NCI-H1105 (cell line): ENCODE results near the gene SNW1.
A peak's percentile ranks its signal among the peaks of the same experiment; 100 is the strongest.
"Not testable (repeated sequence)": the region's sequence is repeated elsewhere in the genome, so short reads cannot be mapped to it uniquely, and the experiment has no call there.

Experiments
- DNase-seq: peaks from one replicate; lab custom pipeline; 2025; lab: John Stamatoyannopoulos, UW

SNW1 gene

DNA sequence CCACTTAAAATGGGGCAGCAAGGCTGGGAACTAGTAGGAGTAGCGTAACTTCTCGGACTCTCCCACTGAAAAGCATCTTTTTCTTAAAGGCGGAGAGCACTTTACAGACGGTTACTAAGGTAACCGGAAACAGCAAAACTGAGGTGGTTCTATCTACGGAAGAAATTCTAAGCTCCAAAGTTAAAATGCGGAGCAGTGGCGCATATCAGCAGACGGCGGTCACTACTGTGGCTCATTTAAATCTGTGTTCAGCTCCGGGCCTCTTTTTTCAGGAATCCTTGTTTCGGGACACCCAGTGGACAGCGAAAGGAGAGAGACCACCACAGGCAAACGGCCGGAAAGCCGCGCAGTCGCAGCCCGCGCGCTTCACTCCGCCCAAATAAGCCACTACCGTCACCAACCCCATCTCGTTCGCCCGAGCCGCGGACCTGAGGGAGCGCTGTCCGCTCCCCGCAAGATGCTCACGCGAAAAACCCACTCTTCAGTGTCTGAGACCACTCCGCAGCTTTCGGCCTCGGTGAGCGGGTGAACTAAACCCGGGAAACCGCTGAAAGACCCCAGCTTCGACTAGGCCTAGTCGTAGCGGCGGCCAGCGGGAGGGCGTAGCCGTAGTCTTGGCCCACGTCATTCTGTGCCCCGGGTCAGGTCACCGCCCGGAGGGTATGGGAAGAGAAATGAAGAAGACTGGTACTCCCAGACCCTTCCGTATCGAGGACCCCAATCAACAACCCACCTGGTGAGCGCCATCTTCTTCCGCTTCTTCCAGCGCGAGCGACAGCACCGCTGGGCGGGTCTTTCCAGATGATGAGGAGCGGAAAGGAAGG, at the start of gene SNW1:
SNW1 (minus strand) TSS at position 776 of the 824 bp plus-strand sequence; CDS start at position 747, 29 bp downstream.
- DNase-seq, result peak; percentile 97

DNA sequence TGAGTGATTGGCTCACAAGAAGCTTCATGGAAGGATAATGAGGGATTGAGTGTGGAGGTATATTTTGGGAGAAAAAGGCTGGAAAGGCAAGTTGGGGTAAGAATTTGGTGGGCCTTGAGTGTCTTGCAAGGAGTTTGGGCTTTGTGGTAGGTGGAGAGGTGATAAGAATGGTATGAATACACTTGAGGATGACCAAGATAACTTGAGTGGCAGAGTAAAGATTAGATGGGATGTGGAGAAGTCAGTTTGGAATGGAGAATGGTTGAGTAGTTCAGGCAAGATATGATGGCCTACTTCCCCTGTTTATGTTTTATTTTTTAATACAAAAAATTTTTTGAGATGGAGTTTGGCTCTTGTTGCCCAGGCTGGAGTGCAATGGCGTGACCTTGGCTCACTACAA, 48.1 kb upstream of the SNW1 start:
- DNase-seq, result no peak

DNA sequence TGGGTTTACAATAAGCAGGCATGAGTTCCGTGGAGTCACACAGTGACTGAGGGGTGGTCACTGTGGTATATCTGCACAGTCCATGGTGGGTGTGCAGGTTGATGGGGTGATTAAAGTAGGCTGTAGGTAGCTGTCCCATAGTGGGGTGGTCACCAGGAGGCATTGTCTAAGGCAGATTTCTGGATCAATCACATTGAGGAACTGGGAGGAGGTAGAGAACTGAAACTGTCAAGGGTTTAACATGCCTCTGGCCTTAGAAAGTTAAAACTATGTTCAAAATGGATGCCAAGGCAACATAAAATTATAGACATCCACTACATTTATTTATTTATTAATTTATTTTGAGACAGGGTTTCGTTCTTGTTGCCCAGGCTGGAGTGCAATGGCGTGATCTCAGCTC, 47.3 kb upstream of the SNW1 start:
- DNase-seq, result no peak

DNA sequence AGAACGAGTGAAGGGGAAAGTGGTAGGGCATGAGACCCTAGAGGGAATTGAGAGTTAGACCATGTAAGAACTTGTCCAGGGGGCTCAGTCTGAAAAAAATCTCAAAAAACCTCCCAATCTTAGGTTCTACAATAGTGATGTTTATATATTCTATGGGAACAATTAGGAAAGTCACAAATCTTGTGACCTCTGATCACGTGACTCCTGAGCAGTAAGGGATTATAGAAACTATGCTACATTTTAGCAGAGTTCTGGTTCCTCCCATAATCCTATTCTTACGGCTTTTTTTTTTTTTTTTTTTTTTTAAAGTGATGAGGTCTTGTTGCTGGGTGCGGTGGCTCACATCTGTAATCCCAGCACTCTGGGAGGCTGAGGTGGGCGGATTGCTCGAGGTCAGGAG, 44.8 kb upstream of the SNW1 start:
- no peak for DNase-seq

DNA sequence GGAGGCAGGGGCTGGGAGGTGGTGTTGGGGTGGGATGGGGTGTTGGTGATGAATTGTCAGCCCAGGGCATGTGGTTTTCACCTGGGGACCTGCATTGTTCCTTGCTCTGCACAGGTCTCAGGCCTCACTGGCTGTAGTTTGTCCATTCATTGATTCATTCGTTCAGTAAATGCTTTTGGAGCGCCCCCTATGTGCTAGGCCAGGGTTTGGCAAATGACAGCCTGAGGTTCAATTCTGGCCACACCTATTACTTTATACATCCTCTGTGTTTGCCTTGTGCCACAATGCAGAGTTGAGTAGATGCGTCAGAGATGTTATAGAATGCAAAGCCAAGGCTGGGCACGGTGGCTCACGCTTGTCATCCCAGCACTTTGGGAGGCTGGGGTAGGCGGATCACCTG, 43.6 kb upstream of the SNW1 start:
- DNase-seq, result no peak

DNA sequence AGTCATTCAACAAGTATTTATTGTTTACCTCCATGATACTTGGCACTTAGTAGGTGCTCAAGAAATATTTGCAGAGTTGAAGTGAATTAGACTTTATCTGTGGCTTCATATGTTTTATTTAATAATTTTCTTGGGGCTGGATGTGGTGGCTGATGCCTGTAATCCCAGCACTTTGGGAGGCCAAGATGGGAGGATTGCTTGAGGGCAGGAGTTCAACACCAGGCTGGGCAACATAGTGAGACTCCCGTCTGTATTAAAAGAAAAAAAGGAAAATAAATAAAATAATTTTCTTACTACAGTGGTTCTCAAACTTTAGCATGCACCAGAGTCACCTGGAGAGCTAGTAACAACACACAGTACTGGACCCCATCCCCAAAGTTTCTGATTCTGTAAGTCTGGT, 39.9 kb upstream of the SNW1 start:
- no peak for DNase-seq

DNA sequence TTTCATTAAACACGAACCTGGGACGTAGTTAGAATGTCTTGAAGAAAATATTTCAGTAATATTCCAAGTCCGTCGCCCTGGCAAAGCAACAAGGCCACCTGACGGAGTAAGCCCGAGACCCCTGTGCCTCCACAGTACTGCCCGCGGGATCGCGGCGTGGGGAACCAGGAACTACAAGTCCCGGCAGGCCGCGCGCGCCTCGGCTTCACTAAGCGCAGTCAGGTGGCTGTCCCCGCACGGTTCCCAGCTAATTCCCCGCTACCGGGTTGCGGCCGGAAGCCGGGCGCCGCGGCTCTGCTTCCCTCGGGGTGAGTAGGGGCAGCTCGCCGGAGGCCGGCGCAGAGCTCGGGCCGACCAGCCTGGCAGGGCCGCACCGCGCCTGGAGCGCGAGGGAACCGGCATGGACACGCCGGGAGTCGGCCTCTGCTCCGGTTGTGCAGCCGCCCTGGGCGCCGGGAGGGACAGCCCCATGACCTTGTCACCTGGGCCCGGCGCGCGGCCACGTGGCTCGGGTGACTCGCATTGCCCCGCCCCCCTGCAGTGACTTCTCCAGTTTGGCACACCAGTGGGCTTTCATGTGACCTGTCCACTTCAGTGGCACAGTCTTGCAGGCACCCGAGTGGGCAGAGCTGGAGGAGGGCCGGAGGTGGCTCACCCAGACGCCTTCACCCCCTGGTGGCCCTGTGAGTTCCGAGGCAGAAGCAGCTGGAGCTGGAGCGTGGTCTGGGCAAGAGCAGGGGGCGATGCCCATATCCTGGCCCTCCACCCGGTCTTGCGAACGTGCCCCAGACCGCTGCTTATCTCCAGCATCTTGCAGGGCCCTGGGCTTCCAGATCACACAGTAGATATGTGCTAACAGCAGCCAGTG, 39.1 kb upstream of the SNW1 start, which contains the start of gene ADCK1:
ADCK1 (plus strand) TSS at position 247 of the 868 bp plus-strand sequence. CDS start 18,870 bp downstream, outside the sequence.
- DNase-seq, result peak; percentile 86

DNA sequence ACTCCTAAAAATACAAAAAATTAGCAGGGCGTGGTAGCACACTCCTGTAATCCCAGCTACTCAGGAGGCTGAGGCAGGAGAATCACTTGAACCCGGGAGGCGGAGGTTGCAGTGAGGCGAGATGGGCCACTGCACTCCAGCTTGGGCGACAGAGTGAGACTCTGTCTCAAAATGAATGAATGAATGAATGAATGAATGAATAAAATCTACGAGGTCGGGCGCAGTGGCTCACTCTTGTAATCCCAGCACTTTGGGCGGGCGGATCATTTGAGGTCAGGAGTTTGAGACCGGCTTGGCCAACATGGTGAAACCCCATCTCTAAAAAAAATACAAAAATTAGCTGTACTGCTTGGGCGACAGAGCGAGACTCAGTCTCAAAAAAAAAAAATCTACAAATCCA, 38.5 kb upstream of the SNW1 start:
- not testable (repeated sequence) for DNase-seq

DNA sequence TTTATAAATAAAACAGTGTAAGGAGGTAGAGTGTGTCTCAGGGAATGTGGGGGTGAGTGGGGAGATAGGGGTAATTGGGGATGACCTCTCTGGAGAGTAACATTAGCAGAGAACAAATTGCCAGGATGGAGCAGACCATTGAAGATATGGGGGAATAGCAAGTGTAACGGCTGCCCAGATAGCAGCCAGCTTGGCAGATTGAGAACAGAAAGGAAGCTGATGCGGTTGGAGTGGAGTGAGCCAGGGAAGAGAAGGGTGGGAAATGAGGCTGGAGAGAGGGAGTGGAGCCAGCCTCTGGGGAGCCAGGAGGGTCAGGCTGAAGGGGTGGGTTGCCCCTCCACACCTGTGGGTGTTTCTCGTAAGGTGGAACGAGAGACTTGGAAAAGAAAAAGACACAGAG, 33.4 kb upstream of the SNW1 start:
- DNase-seq, result no peak

DNA sequence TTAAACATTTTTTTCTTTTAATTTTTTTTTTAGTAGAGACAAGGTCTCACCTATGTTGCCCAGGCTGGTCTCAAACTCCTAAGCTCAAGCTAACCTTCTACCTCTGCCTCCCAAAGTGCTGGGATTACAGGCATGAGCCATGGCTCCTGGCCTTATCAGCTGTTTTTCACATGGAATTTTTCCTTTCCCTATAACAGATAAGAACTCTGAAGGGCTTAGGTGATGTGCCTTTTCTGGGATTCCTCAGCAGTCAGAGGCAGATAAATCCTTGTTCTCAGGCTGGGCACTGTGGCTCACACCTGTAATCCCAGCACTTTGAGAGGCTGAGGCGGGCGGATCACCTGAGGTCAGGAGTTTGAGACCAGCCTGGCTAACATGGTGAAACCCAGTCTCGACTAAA, 32.3 kb upstream of the SNW1 start:
- DNase-seq, result not testable (repeated sequence)

DNA sequence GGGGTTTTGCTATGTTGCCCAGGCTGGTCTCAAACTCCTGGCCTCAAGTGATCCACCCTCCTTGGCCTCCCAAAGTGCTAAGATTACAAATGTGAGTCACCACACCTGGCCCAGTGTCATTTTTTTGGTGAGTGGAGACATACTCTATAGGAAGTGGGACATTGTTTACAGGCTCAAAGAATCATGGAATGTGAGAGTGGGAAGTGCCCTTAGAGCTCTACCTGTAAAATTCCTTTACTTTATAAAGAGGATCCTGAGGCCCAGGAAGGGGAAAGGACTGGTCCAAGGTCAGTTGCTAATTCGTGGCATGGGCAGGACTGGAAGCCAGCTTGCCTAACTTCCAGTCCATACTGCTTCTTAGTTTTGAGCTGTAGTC, 30.3 kb upstream of the SNW1 start:
- no peak for DNase-seq

DNA sequence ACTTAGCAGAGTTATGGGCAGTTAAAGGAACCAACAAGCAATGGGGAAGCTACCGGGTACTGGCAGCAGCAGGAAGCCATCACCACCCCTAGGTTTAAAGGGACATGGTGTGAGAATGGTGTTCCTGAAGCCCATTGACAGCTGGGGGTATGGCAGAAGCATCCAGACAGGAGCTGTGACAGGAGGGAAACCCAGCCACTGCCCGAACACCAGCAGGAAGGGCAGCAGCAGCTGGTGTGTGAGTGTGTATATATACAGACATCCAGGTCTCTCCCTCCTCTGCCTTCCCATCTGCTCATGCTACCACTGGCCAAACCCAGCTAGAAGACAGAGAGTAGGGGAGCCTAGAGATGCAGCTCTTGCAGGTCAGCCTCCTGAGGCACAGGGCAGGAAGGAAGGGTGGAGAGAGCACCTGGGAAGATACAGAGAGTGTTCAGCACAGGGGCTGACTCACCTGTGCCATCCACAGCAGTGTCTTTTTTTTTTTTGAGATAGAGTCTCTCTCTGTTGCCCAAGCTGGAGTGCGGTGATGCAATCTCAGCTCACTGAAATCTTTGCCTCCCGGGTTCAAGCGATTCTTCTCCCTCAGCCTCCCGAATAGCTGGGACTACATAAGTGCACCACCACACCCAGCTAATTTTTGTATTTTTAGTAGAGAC, 29.7 kb upstream of the SNW1 start:
- no peak for DNase-seq

DNA sequence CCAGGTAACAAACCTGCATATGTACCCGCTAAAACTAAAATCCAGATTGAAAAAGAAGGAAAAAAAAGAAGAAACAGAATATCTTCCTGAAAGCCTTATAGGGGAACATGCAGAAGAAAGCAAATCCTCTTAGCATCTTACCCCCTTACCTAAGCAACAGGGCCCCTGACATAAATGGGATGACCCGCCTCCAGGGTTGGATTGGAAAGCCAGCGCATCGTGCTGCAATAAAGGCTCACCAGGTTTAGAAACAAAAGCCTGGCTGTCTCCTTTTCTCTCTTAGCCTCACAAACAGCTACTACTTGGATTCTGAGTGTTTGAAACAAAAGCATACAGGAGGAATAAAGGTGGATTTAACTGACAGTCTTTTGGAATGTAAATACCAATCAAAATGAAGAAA, 25.2 kb upstream of the SNW1 start:
- no peak for DNase-seq

DNA sequence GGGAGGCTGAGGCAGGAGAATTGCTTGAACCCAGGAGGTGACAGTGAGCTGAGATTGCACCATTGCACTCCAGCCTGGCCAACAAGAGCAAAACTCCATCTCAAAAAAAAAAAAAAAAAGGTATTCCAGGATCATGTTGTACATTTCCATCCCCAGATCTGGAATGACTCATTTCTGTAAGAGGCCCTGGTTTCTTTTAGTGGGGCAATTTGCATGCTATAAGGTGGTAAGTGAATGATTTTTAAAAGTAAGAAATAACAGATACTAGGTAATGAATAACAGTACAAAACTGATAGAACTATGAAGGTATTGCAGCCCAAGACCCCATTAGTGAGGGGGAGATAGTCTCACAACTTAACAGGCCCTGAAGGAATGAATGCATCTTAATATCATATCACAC, 21.2 kb upstream of the SNW1 start:
- DNase-seq, result no peak

DNA sequence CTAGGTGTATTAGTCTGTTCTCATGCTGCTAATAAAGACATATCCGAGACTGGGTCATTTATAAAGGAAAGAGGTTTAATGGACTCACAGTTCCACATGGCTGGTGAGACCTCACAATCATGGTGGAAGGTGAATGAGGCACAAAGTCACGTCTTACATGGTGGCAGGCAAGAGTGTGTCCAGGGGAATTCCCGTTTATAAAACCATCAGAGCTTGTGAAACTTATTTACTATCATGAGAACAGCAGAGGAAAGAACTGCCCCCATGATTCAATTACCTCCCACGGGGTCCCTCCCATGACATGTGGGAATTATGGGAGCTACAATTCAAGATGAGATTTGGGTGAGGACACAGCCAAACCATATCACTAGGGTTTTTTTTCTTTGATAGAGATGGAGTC, 13.0 kb upstream of the SNW1 start:
- not testable (repeated sequence) for DNase-seq

DNA sequence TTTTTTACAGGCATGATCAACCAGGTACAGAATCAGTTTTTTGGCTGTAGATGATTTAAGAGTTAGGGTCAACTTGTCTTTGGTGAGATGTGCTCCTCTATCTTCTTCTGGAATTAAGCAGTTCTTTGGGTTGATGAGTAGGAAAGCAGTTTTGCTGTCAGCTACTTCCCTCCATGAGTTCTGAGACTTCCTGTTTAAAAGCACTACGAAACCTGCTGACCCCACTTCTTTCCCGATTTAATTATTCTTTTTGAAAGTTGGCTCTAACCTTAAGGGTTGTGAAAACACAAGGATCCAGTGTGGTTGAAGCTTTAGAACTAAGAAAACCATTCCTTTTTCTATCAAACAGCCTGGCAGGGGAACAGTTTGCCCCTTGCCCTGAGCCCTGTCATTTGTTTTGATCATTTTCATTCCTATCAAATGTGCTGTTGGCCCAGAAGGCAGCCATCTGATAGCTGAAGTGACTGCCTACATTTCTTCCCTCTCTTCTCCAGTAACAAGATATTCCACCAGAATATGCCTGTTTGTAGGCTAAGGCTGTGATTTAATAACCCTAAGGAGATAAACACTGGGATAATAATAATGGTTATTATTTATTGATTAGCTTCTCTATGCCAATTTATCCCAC, 7.6 kb upstream of the SNW1 start:
- not testable (repeated sequence) for DNase-seq

DNA sequence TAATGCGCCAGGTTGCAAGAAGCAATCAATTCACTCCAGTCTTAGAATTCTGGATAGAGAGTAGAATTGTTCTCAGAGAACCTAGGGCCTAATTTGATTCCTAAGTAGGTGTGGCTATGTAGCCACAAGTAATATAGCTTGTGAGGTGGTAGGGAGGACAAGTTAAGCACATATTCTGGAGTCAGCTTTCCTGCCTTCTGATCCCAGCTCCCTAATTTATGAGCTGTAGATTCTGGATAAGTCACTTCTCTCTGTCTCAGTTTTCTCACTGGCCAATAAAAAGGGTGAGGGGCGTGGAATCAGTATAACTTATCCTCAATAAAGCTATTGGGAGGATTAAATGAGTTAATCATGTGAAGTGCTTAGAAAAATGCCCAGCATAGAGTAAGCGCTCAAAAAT, 3.0 kb upstream of the SNW1 start:
- DNase-seq, result no peak

DNA sequence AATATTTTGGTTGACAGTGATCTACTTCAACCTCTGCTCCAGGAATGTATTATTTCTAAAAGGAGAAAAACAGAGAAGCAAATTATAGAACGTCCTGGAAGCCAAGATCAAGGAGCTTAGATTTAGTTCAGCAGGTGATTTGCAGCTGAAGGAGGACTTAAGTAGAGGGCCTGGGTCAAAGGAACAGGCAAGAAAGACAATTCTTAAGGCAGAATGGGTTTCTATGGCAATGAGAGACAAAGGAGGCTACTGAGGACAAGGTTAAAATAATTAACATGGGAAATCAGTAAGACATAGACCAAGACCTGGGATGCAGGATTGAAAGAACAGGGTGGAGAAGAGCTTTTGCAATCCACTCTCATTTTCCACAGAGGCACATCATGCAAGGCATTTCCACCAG, 2.4 kb upstream of the SNW1 start:
- no peak for DNase-seq

DNA sequence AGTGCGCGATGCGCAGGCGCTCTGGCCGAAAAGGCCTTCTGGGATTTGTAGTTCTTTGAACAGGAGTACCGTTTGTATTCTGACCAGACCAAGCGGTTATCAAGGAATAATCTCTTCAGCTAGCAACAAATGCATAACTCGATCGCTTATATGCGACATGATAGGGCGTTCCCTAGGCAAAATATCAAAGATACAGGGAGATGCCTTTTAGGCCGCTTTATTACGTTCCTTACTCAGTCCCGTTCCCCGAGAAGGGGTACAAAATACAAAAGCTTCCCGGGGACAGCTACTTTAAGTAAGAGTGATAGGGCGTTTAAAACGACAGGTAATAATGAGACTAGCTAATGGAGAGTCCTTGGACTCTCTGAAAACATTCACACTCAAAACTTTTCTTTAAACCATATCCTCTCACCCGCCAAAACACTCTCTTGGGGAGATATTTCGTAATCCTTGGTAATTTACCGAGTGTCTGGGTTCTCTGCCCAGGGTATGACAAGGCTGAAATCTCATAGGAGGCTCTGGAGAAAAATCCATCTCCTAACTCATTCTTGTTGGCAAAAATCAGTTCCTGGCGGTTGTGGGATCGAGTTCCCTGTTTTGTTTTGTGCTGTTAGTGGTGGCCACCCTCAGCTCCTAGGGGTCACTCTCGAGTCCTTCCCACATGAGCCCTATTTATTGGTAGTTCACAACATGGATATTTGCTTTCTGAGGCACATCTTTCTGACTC, 412 bp upstream of the SNW1 start:
- no peak for DNase-seq

DNA sequence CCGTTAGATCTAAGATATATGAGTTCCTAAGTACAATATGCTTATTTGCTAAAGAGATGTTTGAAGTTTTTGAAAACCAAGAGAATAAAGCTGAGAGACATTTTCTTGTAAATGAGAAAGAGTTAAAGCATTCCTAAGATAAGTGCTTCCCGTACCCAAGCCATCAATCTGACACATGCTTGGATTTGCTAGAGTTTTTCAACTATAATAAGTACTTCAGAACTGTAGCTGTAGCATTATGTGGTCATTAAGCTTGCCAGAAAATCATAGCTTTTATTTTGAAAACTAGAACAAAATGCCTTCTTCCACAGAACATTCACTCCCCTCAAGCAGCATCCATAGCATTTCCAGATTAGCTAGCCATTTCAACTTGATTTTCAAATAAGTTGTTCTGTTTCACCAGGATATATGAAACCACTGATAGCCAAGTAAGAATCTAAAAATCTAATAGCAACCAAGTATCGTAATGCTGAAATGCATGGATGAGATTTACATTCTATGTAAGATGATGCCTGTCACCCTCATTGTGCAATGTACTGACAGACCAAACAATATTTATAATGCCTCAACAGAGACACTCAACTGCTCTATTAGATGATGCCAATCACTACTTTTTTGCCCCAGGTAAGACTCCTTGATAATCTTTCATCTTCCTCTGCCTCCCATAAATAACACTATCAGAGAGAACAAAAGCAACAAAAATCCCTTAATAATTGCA, 8.0 kb downstream of the SNW1 start:
- no peak for DNase-seq

DNA sequence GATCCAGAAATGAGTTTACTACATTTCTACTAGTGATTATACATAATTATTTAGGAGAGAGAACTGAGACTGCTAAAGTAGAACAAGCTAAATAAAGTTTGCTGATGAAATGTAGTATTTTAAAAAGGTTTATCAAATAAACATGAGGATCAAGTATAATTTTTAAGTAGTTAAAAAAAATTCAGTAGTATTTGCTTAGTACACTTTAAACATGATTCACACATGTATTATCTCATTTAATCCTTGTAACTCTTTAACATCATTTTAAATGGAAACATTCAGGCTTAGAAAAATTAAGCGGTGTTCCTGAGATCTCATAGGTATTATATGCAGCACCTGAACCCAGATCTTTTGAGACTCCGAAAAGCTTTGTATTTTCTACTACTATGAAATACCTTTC, 8.7 kb downstream of the SNW1 start:
- no peak for DNase-seq
